Measurements from ENCODE around the gene TTC34. TPM values are rescaled to one million over a fixed set of nuclear protein-coding genes. Genes with fewer than 3 reads are reported as not detected.

TTC34 gene
- total and polyA plus RNA-seq, 2 of the 4 experiments (the other 2 are of a cell fraction): under 0.01 to 0.09 TPM

DNA sequence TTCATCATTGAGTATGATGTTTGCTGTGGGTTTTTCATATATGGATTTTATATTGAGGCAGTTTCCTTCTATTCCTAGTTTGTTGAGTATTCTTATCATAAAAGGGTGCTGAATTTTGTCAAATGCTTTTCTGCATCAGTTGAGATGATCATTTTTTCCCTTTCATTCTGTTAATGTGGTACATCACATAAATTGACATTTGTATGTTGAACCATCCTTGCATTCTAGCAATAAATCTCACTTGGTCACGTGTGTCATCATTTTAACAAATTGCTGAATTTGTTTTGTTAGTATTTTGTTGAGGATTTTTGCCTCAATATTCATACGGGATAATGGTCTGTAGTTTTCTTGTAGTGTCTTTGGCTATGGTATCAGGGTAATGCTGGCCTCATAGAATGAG is 19.9 kb downstream of the TTC34 start:
- no peaks in the 10 kb centered on the region for H3K36me3 ChIP-seq (ENCODE audit: control insufficient read depth, insufficient read depth, low read length)
- H3K79me1 ChIP-seq (ENCODE audit: low read depth in 1 of 2, low read length in 2 of 2): no peaks in the 10 kb centered on the region
- H3K27me3 ChIP-seq (ENCODE audit: control insufficient read depth, insufficient read depth, low read length): no peaks in the 10 kb centered on the region
- H4K5ac ChIP-seq (ENCODE audit: low read depth, low read length): no peak overlapping the region
- H3K4ac ChIP-seq (ENCODE audit: low read depth, low read length): no peak overlapping the region
- H4K20me1 ChIP-seq (ENCODE audit: insufficient read depth, low read length): no peaks in the 10 kb centered on the region
- H2AK5ac ChIP-seq (ENCODE audit: low read depth, low read length): no peak overlapping the region
- no TSS peak for BruUV-seq (replicated peaks)
- in situ Hi-C loops (cut with MboI; ENCODE audit: low sequenced_read_pairs): no loop called here
- H3K27ac ChIP-seq (ENCODE audit: insufficient read depth, low read length): no peak overlapping the region
- TF ChIP-seq POLR2A (IDR thresholded peaks at IDR 0.05; ENCODE audit: low read depth, low read length): no peak
- H2BK15ac ChIP-seq (ENCODE audit: low read depth, low read length): no peak overlapping the region
- ATAC-seq (ENCODE audit: low read depth): no peak
- H2BK20ac ChIP-seq (ENCODE audit: low read depth, low read length): no peak overlapping the region
- H3K14ac ChIP-seq (replicated peaks; ENCODE audit: low read depth, low read length): no peak overlapping the region
- no peaks in the 10 kb centered on the region for H3K9me1 ChIP-seq (ENCODE audit: insufficient read depth, low read length)
- no peak overlapping the region for H3K56ac ChIP-seq (ENCODE audit: extremely low read depth, insufficient read depth, low read length)
- H3K9me3 ChIP-seq (ENCODE audit: control insufficient read depth, insufficient read depth, low read length): peaks cover 36% of the 10 kb centered on the region
- no peak overlapping the region for H3K23ac ChIP-seq (ENCODE audit: low read depth, low read length)
- no peak for DNase-seq
- no peak overlapping the region for H3K4me2 ChIP-seq (ENCODE audit: low read depth, low read length)
- no CpG with 5 or more reads among the region's 2 CpGs for WGBS, 2 experiments (ENCODE audit: extremely low coverage in 2 of 2, insufficient read length in 1 of 2)
- no peak overlapping the region for H2BK5ac ChIP-seq (ENCODE audit: low read depth, low read length, poor library complexity, severe bottlenecking)
- H3K4me3 ChIP-seq (ENCODE audit: insufficient read depth, low read depth, low read length): no peak overlapping the region
- H3K9ac ChIP-seq (ENCODE audit: low read depth, low read length): no peak overlapping the region
- H3K18ac ChIP-seq (ENCODE audit: low read depth, low read length): no peak overlapping the region
- H4K91ac ChIP-seq (ENCODE audit: insufficient read depth, low read depth, low read length): no peak overlapping the region
- H3K4me1 ChIP-seq (ENCODE audit: control insufficient read depth, insufficient read depth, low read length): no peaks in the 10 kb centered on the region
- no peak overlapping the region for H4K8ac ChIP-seq (ENCODE audit: low read depth in 2 of 2, low read length in 2 of 2)
- H2AK9ac ChIP-seq (replicated peaks; ENCODE audit: low read depth, low read length, poor library complexity): no peak overlapping the region
- no peak overlapping the region for H2AFZ ChIP-seq (replicated peaks; ENCODE audit: low read length, poor library complexity)
- H2BK120ac ChIP-seq (ENCODE audit: low read depth, low read length): no peak overlapping the region
- POLR2A ChIA-PET (ENCODE audit: unreplicated experiment): no interaction called here
- CTCF ChIA-PET: no interaction called here
- intact Hi-C loops (cut with micrococcal nuclease): no loop called here
- dilution Hi-C loops (cut with HindIII; ENCODE audit: low sequenced_read_pairs, unreplicated experiment): no loop called here
